ENCODE results near the gene FBN2.

GRCh38 chr5:128408622-128409021 lies 129.4 kb downstream of the FBN2 start:
- TF ChIP-seq CTCF (IDR thresholded peaks at IDR 0.05) (no peak), POLR2A (IDR thresholded peaks at IDR 0.05) (no peak)

All from heart left ventricle (tissue), 13 donors.